ENCODE data around the gene FAM118A.

- TF ChIP-seq GATA2 (IDR thresholded peaks at IDR 0.05; ENCODE audit: low read depth, low read length) (no peak), GATA3 (IDR thresholded peaks at IDR 0.05; ENCODE audit: low read depth, low read length) (no peak)
These were observed 14.0 kb downstream of the FAM118A start for GRCh38 chr22:45323695-45324094.

Measured in SH-SY5Y (cell line).